AG20443 (cell line): ENCODE data around the gene SAFB2.
"Not testable (repeated sequence)": the region's sequence is repeated elsewhere in the genome, so short reads cannot be mapped to it uniquely, and the experiment has no call there.

ENCODE experiments used
- DNase-seq: peaks from one replicate; pipeline ENCODE4 v3.0.0; 2012; ENCODE audit warnings: low spot score, mixed read lengths

Gene SAFB2

GRCh38 chr19:5632657-5633056, 10.1 kb upstream of the SAFB2 start:
- no peak for DNase-seq

GRCh38 chr19:5632241-5632612, 9.7 kb upstream of the SAFB2 start:
- no peak for DNase-seq

- peak; percentile 24 for DNase-seq
These were observed 9.1 kb upstream of the SAFB2 start for GRCh38 chr19:5631567-5632240.

GRCh38 chr19:5628919-5629481, 6.4 kb upstream of the SAFB2 start:
- no peak for DNase-seq

GRCh38 chr19:5628461-5628860, 5.9 kb upstream of the SAFB2 start:
- peak; percentile 66 for DNase-seq

GRCh38 chr19:5627395-5627904, 4.9 kb upstream of the SAFB2 start:
- peak; percentile 27 for DNase-seq

GRCh38 chr19:5625641-5626040, 3.1 kb upstream of the SAFB2 start:
- DNase-seq = no peak

GRCh38 chr19:5624741-5625278, 2.2 kb upstream of the SAFB2 start:
- DNase-seq = no peak

GRCh38 chr19:5624018-5624663, 1.6 kb upstream of the SAFB2 start:
- peak; percentile 33 for DNase-seq

GRCh38 chr19:5623397-5624017, 931 bp upstream of the SAFB2 start:
- DNase-seq = peak; percentile 26

- peak; percentile 17 for DNase-seq
These were observed 571 bp downstream of the SAFB2 start for GRCh38 chr19:5621945-5622464.

GRCh38 chr19:5621311-5621944, 1.1 kb downstream of the SAFB2 start:
- peak; percentile 14 for DNase-seq

GRCh38 chr19:5619946-5620345, 2.6 kb downstream of the SAFB2 start:
- no peak for DNase-seq

GRCh38 chr19:5618591-5618990, 4.0 kb downstream of the SAFB2 start:
- DNase-seq = no peak

- DNase-seq = no peak
These were observed 5.5 kb downstream of the SAFB2 start for GRCh38 chr19:5617080-5617479.

GRCh38 chr19:5615756-5616327, 6.7 kb downstream of the SAFB2 start:
- no peak for DNase-seq

GRCh38 chr19:5612891-5613865, 9.4 kb downstream of the SAFB2 start:
- DNase-seq = no peak

GRCh38 chr19:5609881-5610448, 12.6 kb downstream of the SAFB2 start:
- DNase-seq = no peak

GRCh38 chr19:5608766-5609165, 13.8 kb downstream of the SAFB2 start:
- not testable (repeated sequence) for DNase-seq

GRCh38 chr19:5608291-5608690, 14.3 kb downstream of the SAFB2 start:
- DNase-seq = no peak
